NCI-H2196 (cell line): ENCODE data around the gene ANAPC13.

Experiments used
- DNase-seq: peaks from one replicate; lab custom pipeline; 2025; ENCODE audit not compliant: unreplicated experiment; lab: John Stamatoyannopoulos, UW

Gene ANAPC13

GRCh38 chr3:134485718-134486576, at the start of gene ANAPC13, which contains the start of gene CEP63:
TSS of gene ANAPC13 (minus strand) at chr3:134485985. CDS start at chr3:134482904, 3,081 bp downstream.
TSS of gene CEP63 (plus strand) at chr3:134486057. CDS start at chr3:134495321, 9,264 bp downstream.
- peak; percentile 99 for DNase-seq

GRCh38 chr3:134535186-134535970, 49.6 kb upstream of the ANAPC13 start:
- DNase-seq, result no peak

DNA sequence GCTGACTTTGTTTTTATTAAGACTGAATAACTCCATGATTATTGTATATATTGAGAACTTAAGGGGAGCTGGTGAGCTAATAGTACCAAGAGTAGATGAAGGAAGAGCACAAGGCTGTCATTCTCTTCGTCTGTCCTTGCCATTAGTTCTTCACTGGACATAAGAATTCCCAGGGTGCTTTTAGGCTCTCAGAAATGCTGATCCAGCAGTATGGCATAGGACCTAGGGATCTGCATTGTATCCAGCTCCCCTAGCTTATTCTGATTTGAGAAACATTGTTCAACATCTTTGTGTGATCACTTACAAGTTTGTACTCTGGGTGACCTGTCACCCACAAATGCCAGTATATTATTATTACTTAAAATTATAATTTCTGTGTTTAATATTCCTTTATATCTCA, 47.7 kb upstream of the ANAPC13 start:
- DNase-seq, result no peak

DNA sequence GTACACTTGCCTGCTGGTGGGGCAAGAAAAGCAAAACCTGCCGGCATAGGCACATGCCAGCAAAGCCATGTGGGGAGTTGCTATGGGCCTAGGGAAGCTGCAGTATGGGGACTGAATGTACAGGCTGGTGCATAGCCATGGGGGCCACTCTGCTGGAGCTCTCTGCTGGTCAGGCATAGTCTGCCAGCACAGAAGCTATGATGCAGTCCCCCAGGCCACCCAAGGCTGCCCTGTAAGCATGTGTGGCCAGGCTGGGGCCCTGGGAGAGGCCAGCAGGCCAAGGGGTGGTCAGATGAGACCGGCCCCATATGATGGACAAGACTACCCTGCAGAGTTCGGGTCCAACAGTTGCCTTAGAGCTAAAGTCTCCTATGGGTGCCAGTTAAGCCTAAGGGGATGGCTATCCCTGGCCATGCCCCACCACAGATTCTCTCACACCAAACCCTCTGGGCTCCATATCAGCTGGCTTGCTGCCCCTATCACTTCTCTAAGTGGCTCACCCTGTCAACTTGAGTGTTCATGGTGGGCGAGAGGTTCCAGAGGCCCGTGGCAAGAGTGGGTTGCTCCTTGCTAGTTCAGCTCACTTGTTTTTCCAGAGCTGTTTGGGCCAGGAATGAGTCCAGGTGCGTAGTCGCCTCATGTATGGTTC, 41.9 kb upstream of the ANAPC13 start:
- DNase-seq, result no peak

GRCh38 chr3:134527037-134527436, 41.3 kb upstream of the ANAPC13 start:
- no peak for DNase-seq

GRCh38 chr3:134526319-134526718, 40.5 kb upstream of the ANAPC13 start:
- no peak for DNase-seq

DNA sequence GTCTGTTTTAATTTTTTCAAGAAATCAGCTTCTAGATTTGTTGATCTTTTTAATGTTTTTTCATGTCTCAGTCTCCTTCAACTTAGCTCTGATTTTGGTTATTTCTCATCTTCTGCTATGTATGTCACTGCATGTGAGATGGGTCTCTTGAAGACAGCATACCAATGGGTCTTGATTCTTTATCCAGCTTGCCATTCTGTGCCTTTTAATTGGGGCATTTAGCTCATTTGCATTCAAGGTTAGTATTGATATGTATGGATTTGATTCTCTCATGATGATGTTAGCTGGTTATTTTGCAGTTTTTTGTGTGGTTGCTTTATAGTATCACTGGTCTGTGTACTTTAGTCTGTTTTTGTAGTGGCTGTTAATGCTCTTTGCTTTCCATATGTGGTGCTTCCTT, 39.5 kb upstream of the ANAPC13 start:
- DNase-seq, result no peak

GRCh38 chr3:134522541-134522940, 36.8 kb upstream of the ANAPC13 start:
- no peak for DNase-seq

DNA sequence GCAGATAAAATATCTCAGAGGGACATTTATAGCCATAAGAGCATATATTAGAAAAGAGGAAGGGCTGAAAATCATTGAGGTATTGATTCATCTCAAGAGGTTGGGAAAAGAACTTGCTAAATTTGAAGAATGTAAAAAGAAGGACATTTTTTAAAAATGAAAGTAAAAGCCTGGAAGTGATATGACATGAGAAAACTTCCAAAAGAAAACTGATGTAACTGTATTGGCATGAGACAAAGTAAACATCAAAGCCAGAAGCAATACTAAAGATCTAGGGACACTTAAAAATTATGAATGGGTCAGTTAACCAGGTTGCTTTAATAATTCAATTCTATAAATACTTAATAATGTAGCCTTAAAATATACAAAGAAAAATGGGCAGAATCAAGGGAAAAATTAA, 32.0 kb upstream of the ANAPC13 start:
- DNase-seq, result no peak

- DNase-seq, result no peak
Observed at GRCh38 chr3:134516905-134517304, 31.1 kb upstream of the ANAPC13 start.

GRCh38 chr3:134511500-134511899, 25.7 kb upstream of the ANAPC13 start:
- no peak for DNase-seq

- DNase-seq, result no peak
Observed at GRCh38 chr3:134505485-134505884, 19.7 kb upstream of the ANAPC13 start.

DNA sequence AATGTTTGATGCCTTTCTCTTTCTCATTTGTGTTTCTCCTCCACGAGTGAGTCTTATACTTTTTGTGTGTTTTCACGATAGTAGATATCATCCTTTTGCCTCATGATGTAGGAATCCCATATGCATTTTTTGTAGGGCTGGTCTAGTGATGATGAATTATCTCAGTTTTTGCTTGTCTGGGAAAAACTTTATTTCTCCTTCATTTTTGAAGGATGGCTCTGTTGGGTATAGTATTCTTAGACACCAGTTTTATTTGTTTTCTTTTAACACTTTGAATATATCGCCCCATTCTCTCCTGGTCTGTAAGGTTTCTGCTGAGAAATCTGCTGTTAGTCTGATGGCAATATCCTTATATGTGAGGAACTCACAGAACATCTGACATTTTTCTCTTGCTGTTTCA, 18.3 kb upstream of the ANAPC13 start:
- DNase-seq, result no peak

DNA sequence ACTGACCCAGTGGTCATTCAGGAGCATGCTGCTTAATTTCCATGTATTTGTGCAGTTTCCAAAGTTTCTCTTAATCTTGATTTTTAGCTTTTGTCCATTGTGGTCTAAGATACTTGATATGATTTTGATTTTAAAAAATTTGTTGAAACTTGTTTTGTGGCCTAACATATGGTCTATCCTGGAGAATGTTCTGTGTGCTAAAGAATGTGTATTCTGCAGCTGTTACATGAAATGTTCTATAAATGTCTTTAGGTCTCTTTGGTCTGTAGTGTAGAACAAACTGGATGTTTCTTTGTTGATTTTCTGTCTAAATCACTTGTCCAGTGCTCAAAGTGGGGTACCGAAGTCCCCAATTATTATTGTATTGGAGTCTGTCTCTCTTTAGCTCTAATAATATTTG, 17.5 kb upstream of the ANAPC13 start:
- no peak for DNase-seq

DNA sequence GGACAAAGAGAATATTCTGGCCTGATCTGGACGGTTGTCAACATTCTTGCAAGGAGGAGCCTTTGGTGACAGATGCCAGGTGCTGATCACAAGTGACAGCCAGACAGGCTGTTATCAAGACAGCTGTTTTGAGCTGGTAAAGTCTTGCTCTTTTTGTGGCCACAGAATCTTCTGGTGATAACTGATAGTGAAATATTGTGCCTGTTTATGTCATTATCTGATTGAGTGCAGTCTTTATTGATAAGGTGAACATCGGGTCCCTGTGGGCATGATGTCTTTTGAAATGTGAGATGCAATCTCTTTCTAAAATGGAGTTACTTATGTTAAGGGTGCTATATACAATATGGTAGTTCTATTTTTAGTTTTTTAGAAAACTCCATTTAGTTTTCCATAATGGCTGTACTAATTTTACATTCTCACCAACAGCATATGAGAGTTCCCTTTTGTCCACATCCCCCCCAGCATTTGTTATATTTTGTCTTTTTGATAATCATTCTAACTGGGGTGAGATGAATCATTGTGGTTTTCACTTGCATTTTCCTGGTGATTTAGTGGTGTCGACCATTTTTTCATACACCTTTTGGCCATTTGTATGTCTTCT, 10.8 kb upstream of the ANAPC13 start:
- no peak for DNase-seq

GRCh38 chr3:134495980-134496379, 10.2 kb upstream of the ANAPC13 start:
- no peak for DNase-seq

- DNase-seq, result no peak
Observed at GRCh38 chr3:134494495-134494894, 8.7 kb upstream of the ANAPC13 start.

- no peak for DNase-seq
Observed at GRCh38 chr3:134487406-134487805, 1.6 kb upstream of the ANAPC13 start.

- peak; percentile 22 for DNase-seq
Observed at GRCh38 chr3:134486577-134487041, 824 bp upstream of the ANAPC13 start.

- DNase-seq, result peak; percentile 41
Observed at GRCh38 chr3:134485075-134485717, 589 bp downstream of the ANAPC13 start.
